Cardiac muscle cell (in vitro differentiated cells and primary cell): ENCODE measurements around the gene MGAT3. TPM values are rescaled to one million over a fixed set of nuclear protein-coding genes. Genes with fewer than 3 reads are reported as not detected.

Experiments used
- DNase-seq, 2 donors: peaks; one replicate each; pipeline versions ENCODE4 v3.0.0 to v3.0.0-alpha.2; 2010 to 2017; ENCODE audit warnings: low read depth in 1 of 2, low spot score in 1 of 2
- H3K27ac ChIP-seq: fragments of 200-600 bp; sonication (generic); 2 replicates; pipeline ENCODE4 v1.5.1; 2016
- H3K27me3 ChIP-seq: fragments of 200-600 bp; sonication (generic); 2 replicates; pipeline ENCODE4 v1.6.0; 2016; ENCODE audit warnings: control low read depth
- H3K36me3 ChIP-seq: fragments of 200-600 bp; sonication (generic); 2 replicates; pipeline ENCODE4 v1.5.1; 2016; ENCODE audit warnings: control low read depth
- H3K4me1 ChIP-seq: fragments of 200-600 bp; sonication (generic); 2 replicates; pipeline ENCODE4 v1.8.1; 2017; ENCODE audit warnings: low read depth, mild to moderate bottlenecking, mixed run types
- H3K4me3 ChIP-seq: fragments of 200-600 bp; sonication (generic); 2 replicates; pipeline ENCODE4 v1.5.1; 2016; ENCODE audit warnings: mild to moderate bottlenecking
- H3K9me3 ChIP-seq: fragments of 200-600 bp; sonication (generic); 2 replicates; pipeline ENCODE4 v1.5.1; 2017; ENCODE audit warnings: low read depth, mild to moderate bottlenecking, control low read depth
- polyA plus RNA-seq: library from polyadenylated mRNA; unstranded; fragments of >200 nt; fragmentation: Nextera tagmentation; extraction: Ambion mirVana; gene quantifications from 2 replicates; pipeline ENCODE4 v1.2.1, GENCODE V29; 2016
- total RNA-seq: library from RNA; depleted of rRNA; stranded (reverse); fragments of >200 nt; gene quantifications from 2 replicates; pipeline ENCODE4 v1.2.3, GENCODE V29; 2016
- TF ChIP-seq, protein P1 (sequence below): IDR thresholded peaks from 2 replicates; pipeline ENCODE4 v1.5.1; 2012; ENCODE audit warnings: low read depth, mild to moderate bottlenecking, low read length

Gene MGAT3
- total and polyA plus RNA-seq, 2 experiments from 2014 or later = 9.9 to 38.0 TPM

DNA sequence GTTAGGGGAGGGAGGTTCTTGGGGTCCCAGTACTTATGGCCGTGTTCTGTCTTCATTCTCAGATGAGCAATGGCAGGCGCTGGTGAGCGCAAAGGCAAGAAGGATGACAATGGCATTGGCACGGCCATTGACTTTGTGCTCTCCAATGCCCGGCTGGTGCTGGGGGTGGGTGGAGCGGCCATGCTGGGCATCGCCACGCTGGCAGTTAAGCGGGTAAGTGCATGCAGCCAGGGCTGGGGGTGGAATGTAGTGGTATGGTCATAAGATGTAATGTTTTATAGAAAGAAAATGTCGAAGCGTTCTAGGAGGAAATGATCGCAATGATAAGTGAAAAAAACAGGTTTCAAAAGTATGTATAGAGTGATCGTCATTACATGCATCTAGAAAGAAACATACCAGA lies 54.4 kb downstream of the MGAT3 start:
- no peaks in the 10 kb centered on the region for H3K9me3 ChIP-seq
- TF ChIP-seq, protein P1, sequence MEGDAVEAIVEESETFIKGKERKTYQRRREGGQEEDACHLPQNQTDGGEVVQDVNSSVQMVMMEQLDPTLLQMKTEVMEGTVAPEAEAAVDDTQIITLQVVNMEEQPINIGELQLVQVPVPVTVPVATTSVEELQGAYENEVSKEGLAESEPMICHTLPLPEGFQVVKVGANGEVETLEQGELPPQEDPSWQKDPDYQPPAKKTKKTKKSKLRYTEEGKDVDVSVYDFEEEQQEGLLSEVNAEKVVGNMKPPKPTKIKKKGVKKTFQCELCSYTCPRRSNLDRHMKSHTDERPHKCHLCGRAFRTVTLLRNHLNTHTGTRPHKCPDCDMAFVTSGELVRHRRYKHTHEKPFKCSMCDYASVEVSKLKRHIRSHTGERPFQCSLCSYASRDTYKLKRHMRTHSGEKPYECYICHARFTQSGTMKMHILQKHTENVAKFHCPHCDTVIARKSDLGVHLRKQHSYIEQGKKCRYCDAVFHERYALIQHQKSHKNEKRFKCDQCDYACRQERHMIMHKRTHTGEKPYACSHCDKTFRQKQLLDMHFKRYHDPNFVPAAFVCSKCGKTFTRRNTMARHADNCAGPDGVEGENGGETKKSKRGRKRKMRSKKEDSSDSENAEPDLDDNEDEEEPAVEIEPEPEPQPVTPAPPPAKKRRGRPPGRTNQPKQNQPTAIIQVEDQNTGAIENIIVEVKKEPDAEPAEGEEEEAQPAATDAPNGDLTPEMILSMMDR = no peak
- DNase-seq = no peak
- H3K36me3 ChIP-seq = peaks cover 72% of the 10 kb centered on the region
- no peaks in the 10 kb centered on the region for H3K27me3 ChIP-seq
- H3K27ac ChIP-seq = no peak overlapping the region
- no peaks in the 10 kb centered on the region for H3K4me1 ChIP-seq
- H3K4me3 ChIP-seq = no peak overlapping the region

DNA sequence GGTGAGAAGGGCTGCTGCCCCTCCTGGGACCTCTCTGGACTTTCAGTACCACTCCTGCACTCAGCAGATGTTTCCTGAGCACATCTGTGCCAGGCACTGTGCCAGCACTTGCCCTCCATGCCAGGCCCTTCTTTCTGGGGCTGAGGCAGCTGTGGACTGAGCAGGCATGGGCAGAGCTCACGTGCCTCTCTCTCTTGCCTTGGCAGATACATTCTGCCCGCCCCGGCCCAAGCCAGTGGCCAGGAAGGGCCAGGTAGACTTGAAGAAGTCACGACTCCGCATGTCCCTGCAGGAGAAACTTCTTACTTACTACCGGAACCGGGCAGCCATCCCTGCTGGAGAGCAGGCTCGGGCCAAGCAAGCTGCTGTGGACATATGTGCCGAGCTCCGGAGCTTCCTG lies 55.2 kb downstream of the MGAT3 start:
- H3K9me3 ChIP-seq = no peaks in the 10 kb centered on the region
- H3K27ac ChIP-seq = no peak overlapping the region
- TF ChIP-seq, protein P1 = no peak
- H3K27me3 ChIP-seq = no peaks in the 10 kb centered on the region
- no peaks in the 10 kb centered on the region for H3K4me1 ChIP-seq
- DNase-seq = no peak
- peaks cover 64% of the 10 kb centered on the region for H3K36me3 ChIP-seq
- H3K4me3 ChIP-seq = no peak overlapping the region

DNA sequence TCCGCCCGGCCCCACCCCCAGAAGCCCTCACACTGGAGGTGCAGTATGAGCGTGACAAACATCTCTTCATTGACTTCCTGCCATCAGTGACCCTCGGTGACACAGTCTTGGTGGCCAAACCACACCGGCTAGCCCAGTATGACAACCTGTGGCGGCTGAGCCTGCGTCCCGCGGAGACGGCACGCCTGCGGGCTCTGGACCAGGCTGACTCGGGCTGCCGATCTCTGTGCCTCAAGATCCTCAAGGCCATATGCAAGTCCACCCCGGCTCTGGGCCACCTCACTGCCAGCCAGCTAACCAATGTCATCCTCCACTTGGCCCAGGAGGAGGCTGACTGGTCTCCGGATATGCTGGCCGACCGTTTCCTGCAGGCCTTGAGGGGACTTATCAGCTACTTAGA lies 57.0 kb downstream of the MGAT3 start:
- peaks cover 60% of the 10 kb centered on the region for H3K36me3 ChIP-seq
- no peaks in the 10 kb centered on the region for H3K27me3 ChIP-seq
- peaks cover 4% of the 10 kb centered on the region for H3K4me1 ChIP-seq
- no peak overlapping the region for H3K4me3 ChIP-seq
- H3K27ac ChIP-seq = peak overlapping the region; percentile 2
- TF ChIP-seq, protein P1 = no peak
- no peaks in the 10 kb centered on the region for H3K9me3 ChIP-seq
- no peak for DNase-seq

DNA sequence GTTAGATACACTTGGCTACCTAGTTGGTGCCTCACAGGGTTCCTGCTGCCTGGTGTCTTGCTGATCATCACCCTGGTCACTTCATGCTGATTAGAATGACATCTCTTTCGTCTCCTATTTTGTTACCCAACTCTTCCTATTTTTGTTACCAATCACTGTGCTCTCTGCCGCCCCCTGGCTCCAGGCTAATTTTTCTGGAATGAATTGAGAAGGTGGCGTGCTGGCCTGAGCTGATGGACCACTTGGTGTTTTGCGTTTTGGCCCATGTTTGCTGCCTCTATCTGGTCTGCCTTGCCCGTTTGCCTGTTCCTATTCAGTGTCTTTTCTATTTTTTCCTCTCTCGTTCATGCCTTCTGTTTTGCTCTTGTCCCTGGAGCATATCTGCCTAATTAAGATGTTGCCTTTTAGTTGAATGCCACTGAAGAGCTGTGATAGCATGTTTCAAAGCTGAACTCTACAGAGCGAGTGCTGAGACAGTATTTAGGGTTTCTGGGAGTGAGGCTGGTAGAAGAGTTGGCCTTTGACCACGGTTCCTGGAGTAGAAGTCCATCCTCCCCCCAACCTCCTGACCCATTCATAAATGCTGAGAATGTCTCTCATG lies 57.7 kb downstream of the MGAT3 start:
- no peaks in the 10 kb centered on the region for H3K27me3 ChIP-seq
- H3K9me3 ChIP-seq = no peaks in the 10 kb centered on the region
- peak; percentile 58 for DNase-seq
- H3K4me1 ChIP-seq = peaks cover 7% of the 10 kb centered on the region
- no peak overlapping the region for H3K27ac ChIP-seq
- TF ChIP-seq, protein P1 = peak; percentile 78
- H3K36me3 ChIP-seq = peaks cover 56% of the 10 kb centered on the region
- no peak overlapping the region for H3K4me3 ChIP-seq

DNA sequence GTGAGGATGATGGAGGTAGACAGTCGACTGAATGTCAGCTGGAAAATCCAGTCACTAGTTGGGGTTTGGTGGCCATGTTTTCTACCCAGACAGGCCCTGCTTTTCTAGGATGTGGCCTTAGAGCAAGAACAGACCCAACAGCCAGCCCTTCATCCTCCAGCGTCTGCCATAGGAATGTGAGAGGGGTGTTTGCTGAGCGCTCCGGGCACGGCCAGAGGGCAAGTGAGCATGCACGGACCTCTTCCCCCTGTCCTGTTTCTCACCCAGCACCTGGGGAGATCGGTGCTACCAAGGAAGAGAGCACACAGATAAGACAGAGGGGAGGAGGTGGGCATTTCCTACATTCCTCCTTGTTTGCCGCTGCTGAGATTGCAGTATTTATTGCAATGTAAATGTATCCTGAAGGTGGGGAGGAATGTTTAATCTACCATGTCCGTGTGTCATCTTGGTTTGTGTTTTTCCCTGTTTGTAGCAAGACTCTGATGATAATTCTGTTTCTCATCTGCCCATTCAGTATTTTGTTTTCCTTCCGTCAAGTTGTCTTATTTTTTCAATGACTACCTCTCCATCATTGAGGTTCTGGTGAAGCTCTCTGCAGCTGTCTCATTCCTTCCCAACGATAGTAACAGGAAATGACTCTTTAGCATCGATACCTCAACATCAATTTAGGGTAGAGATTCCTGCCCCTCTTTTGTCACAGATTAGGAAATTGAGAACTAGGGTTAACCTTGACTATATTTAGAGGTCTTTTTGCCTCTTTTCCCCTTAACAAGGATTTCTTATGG lies 58.6 kb downstream of the MGAT3 start:
- Histone ChIP-seq H3K4me1 (peaks cover 7% of the 10 kb centered on the region), H3K9me3 (no peaks in the 10 kb centered on the region), H3K4me3 (no peak overlapping the region), H3K36me3 (peaks cover 48% of the 10 kb centered on the region), H3K27me3 (no peaks in the 10 kb centered on the region), H3K27ac (no peak overlapping the region)
- DNase-seq = no peak
- TF ChIP-seq, protein P1 = no peak
